K562 (cell line): ENCODE results near the gene LMNA. TPM values are rescaled to one million over a fixed set of nuclear protein-coding genes. Genes with fewer than 3 reads are reported as not detected.

Source experiments
- HNRNPLL ChIP-seq: fragments of 200-400 bp; formaldehyde crosslinking; IDR thresholded peaks from 2 replicates; pipeline ENCODE4 v1.6.1; 2017; ENCODE audit warnings: low read length, low read depth, mild to moderate bottlenecking; ENCODE audit not compliant: poor library complexity, severe bottlenecking
- ILK ChIP-seq: fragments of 450-650 bp; IDR thresholded peaks from 2 replicates; pipeline ENCODE4 v1.6.1; 2016; ENCODE audit warnings: missing genetic modification characterization, low read depth, mild to moderate bottlenecking, missing compliant biosample characterization, moderate library complexity, borderline replicate concordance
- KAT7 ChIP-seq: sonication (generic); formaldehyde crosslinking; IDR thresholded peaks from 2 replicates; pipeline ENCODE4 v1.8.0; 2022; ENCODE audit warnings: missing genetic modification reagents, mild to moderate bottlenecking, borderline replicate concordance
- KDM2B ChIP-seq: fragments of 250-450 bp; sonication (Bioruptor Pico); IDR thresholded peaks from 2 replicates; pipeline ENCODE4 v1.8.0; 2021; ENCODE audit warnings: mild to moderate bottlenecking, moderate library complexity
- NFXL1 ChIP-seq: fragments of 450-650 bp; formaldehyde crosslinking; IDR thresholded peaks from 2 replicates; pipeline ENCODE4 v1.4.0; 2021; ENCODE audit warnings: mild to moderate bottlenecking
- SMARCA4 ChIP-seq: fragments of 450-650 bp; IDR thresholded peaks from 2 replicates; pipeline ENCODE4 v1.6.1; 2016
- TGIF2 ChIP-seq: sonication (generic); formaldehyde crosslinking; IDR thresholded peaks from 2 replicates; pipeline ENCODE4 v1.8.1; 2022; ENCODE audit warnings: mild to moderate bottlenecking, missing genetic modification reagents, moderate library complexity
- THRAP3 ChIP-seq: fragments of 450-650 bp; IDR thresholded peaks from 2 replicates; pipeline ENCODE4 v1.6.1; 2016; ENCODE audit warnings: mild to moderate bottlenecking, inconsistent platforms, borderline replicate concordance
- ZNF143 ChIP-seq: sonication (generic); formaldehyde crosslinking; IDR thresholded peaks from 2 replicates; pipeline ENCODE4 v1.9.0; 2022; ENCODE audit warnings: mild to moderate bottlenecking, missing genetic modification reagents
- ZNF239 ChIP-seq: fragments of 250-450 bp; sonication (Bioruptor Pico); IDR thresholded peaks from 2 replicates; pipeline ENCODE4 v1.4.0; 2020; ENCODE audit warnings: mild to moderate bottlenecking
- ZNF324 ChIP-seq: fragments of 250-450 bp; sonication (Bioruptor Pico); IDR thresholded peaks from 2 replicates; pipeline ENCODE4 v1.4.0; 2020; ENCODE audit warnings: mild to moderate bottlenecking
- ZNF384 ChIP-seq: IDR thresholded peaks from 2 replicates; pipeline ENCODE4 v1.6.1; 2012; ENCODE audit warnings: low read depth, low read length, improper control_type of control experiment
- ZNF449 ChIP-seq: fragments of 250-450 bp; sonication (Bioruptor Pico); IDR thresholded peaks from 2 replicates; pipeline ENCODE4 v1.8.0; 2022; ENCODE audit warnings: moderate library complexity, mild to moderate bottlenecking, inconsistent platforms
- ZNF717 ChIP-seq: fragments of 250-450 bp; sonication (Bioruptor Pico); IDR thresholded peaks from 2 replicates; pipeline ENCODE4 v1.5.0; 2021
- polyA plus RNA-seq, 8 experiments: library from polyadenylated mRNA; depleted of rRNA in 4 of 8; stranded (reverse) in 5 of 8; unstranded in 3 of 8; fragments of >200 nt; fragmentation: Nextera tagmentation in 2 of 8; fragmentation: Illumina TruSeq in 1 of 8; extraction: Ambion mirVana in 2 of 8; extraction: Trizol in 1 of 8; gene quantifications; 2 replicates each; pipeline versions ENCODE4 v1.2.1 to v1.2.3, GENCODE V29; 2011 to 2014; ENCODE audit warnings: inconsistent platforms in 1 of 8, missing spikeins in 1 of 8
- total RNA-seq, 7 experiments: library from RNA; depleted of rRNA in 6 of 7; stranded (reverse); fragments of >200 nt in 6 of 7; fragmentation: Illumina TruSeq in 2 of 7; extraction: Trizol in 2 of 7; gene quantifications; 2 replicates each; pipeline versions ENCODE4 v1.2.1 to v1.2.3, GENCODE V29; 2011 to 2021; ENCODE audit warnings: low replicate concordance in 1 of 7
- TF ChIP-seq, protein P1 (sequence below), 3 experiments: fragments of 200-800 bp in 1 of 3; fragments of 250-450 bp in 1 of 3; fragments of 450-650 bp in 1 of 3; sonication (Bioruptor Pico) in 1 of 3; sonication (Bioruptor generic) in 1 of 3; formaldehyde crosslinking in 1 of 3; IDR thresholded peaks; 2 replicates each; pipeline versions ENCODE4 v1.6.1 to v1.8.0; 2016 to 2022; ENCODE audit warnings: mild to moderate bottlenecking in 2 of 3, missing genetic modification characterization in 2 of 3, missing compliant biosample characterization in 1 of 3, moderate library complexity in 1 of 3
- TF ChIP-seq, protein P2 (sequence below): fragments of 450-650 bp; IDR thresholded peaks from one replicate; pipeline ENCODE4 v1.6.1; 2018; ENCODE audit warnings: mild to moderate bottlenecking, moderate library complexity; ENCODE audit not compliant: partially characterized antibody

Gene LMNA
- total and polyA plus RNA-seq, 9 of the 15 experiments (the other 6 are each of a cell fraction or from before 2014, with no cell fraction given) = 1.00 to 347 (median 88.2) TPM

GRCh38 chr1:156129687-156130577 is 15.4 kb downstream of the LMNA start (continued):
- no peak for TF ChIP-seq ZNF449
- no peak for TF ChIP-seq KAT7 (CRISPR knock-in tag)
- TF ChIP-seq ZNF717 (CRISPR knock-in tag) = no peak
- TF ChIP-seq HNRNPLL = no peak
- no peak for TF ChIP-seq NFXL1 (CRISPR knock-in tag)
- no peak for TF ChIP-seq ZNF143 (CRISPR knock-in tag)
- TF ChIP-seq ZNF324 (CRISPR knock-in tag) = no peak
- TF ChIP-seq ZNF239 (CRISPR knock-in tag) = no peak
- no peak for TF ChIP-seq TGIF2 (CRISPR knock-in tag)
- TF ChIP-seq, protein P1, sequence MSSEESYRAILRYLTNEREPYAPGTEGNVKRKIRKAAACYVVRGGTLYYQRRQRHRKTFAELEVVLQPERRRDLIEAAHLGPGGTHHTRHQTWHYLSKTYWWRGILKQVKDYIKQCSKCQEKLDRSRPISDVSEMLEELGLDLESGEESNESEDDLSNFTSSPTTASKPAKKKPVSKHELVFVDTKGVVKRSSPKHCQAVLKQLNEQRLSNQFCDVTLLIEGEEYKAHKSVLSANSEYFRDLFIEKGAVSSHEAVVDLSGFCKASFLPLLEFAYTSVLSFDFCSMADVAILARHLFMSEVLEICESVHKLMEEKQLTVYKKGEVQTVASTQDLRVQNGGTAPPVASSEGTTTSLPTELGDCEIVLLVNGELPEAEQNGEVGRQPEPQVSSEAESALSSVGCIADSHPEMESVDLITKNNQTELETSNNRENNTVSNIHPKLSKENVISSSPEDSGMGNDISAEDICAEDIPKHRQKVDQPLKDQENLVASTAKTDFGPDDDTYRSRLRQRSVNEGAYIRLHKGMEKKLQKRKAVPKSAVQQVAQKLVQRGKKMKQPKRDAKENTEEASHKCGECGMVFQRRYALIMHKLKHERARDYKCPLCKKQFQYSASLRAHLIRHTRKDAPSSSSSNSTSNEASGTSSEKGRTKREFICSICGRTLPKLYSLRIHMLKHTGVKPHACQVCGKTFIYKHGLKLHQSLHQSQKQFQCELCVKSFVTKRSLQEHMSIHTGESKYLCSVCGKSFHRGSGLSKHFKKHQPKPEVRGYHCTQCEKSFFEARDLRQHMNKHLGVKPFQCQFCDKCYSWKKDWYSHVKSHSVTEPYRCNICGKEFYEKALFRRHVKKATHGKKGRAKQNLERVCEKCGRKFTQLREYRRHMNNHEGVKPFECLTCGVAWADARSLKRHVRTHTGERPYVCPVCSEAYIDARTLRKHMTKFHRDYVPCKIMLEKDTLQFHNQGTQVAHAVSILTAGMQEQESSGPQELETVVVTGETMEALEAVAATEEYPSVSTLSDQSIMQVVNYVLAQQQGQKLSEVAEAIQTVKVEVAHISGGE (CRISPR knock-in tag; IDR thresholded peaks at IDR 0.05) = no peak
- no peak for TF ChIP-seq ILK (tag)
- TF ChIP-seq, protein P2, sequence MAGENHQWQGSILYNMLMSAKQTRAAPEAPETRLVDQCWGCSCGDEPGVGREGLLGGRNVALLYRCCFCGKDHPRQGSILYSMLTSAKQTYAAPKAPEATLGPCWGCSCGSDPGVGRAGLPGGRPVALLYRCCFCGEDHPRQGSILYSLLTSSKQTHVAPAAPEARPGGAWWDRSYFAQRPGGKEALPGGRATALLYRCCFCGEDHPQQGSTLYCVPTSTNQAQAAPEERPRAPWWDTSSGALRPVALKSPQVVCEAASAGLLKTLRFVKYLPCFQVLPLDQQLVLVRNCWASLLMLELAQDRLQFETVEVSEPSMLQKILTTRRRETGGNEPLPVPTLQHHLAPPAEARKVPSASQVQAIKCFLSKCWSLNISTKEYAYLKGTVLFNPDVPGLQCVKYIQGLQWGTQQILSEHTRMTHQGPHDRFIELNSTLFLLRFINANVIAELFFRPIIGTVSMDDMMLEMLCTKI = no peak
- no peak for TF ChIP-seq KDM2B (CRISPR knock-in tag)
- no peak for TF ChIP-seq THRAP3
- no peak for TF ChIP-seq ZNF384
- TF ChIP-seq SMARCA4 = peak; percentile 79
